GM12892 (cell line): ENCODE measurements around the gene MTERF2.

Experiments
- POLR2A ChIP-seq: IDR thresholded peaks from 2 replicates; pipeline ENCODE4 v1.6.1; 2011; ENCODE audit warnings: low read depth, low read length, control low read depth
- TAF1 ChIP-seq: IDR thresholded peaks from 2 replicates; pipeline ENCODE4 v1.6.1; 2011; ENCODE audit warnings: low read depth, mild to moderate bottlenecking, control low read depth, low read length, borderline replicate concordance

- no peak for TF ChIP-seq POLR2A
- no peak for TF ChIP-seq TAF1
These were observed 25.9 kb upstream of the MTERF2 start for GRCh38 chr12:107012736-107013425.
